Stimulated activated CD8-positive, alpha-beta memory T cell treated with anti-CD3 and anti-CD28 coated beads, Interleukin-7, amount 100 ng/mL, for 4 hours (primary cell): ENCODE results near the gene PNPLA6.

ENCODE experiments used
- DNase-seq, 2 donors: peaks; one replicate each; pipeline ENCODE4 v3.0.0-alpha.2; 2020; ENCODE audit warnings: low read depth in 2 of 2

PNPLA6 gene

DNA sequence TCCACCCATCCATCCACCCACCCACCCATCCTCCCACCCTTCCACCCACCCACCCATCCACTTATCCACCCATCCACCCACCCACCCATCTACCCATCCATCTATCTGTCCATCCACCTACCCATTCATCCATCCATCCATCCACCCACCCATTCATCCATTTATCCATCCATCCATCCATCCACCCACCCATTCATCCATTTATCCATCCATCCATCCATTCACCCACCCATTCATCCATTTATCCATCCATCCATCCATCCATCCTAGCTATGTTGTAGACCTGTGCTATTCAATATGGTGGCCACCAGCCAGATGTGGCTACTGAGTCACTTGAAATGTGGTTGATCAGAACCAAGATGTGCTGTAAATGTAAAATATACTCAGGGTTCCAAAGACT, 65.2 kb downstream of the PNPLA6 start:
- DNase-seq = no peak

DNA sequence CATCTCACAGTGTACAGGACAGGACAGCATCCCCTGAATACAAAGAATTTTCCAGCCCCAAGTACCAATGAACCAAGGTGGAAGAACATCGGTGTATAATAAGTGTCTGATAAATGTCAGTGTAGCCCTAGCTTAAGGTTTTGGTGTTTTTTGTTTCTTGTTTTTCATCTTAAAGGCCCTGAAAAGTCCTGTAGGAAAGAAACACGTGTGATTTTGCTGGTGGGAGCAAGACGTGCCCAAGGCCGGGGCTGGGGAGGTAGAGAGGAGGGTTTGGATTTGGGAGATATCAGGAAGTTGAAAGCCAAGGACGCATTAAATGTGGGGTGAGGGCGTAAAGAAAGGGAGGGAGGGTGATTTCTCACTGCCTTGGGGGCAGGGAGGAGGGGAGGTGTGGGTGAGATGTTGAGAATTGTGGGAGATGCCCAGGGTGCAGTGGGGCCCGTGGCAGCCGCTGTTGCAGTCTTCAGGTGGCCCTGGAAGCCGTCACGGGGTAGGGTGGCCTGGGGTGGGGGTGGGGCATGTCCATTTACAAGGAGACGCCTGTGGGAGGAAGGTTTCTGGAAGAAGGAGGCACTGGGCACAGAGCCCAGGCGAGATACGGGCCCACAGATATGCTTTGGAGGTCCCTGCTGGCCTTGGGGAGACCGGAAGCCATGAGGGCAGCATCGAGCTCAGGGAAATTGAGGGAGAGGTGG, 66.9 kb downstream of the PNPLA6 start:
- DNase-seq = no peak

DNA sequence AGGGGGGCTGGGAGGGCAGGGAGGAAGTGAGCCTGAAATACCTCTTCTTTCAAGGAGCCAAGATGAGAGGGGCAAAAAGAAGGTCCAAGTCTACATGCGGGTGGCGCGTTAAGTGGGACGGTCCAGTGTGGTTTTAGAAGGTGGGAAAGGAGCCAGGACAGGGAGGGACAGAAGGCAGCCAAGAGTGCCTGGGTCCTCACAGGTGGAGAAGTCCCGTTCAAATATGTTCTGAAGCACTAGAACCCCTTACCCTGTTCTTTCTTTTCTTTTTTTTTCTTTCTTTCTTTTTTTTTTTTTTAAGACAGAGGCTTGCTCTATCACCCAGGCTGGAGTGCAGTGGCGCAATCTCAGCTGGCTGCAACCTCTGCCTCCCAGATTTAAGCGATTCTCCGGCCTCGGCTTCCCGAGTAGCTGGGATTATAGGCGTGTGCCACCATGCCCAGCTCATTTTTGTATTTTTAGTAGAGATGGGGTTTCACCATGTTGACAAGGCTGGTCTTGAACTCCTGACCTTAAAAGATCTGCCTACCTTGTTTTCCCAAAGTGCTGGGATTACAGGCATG, 67.5 kb downstream of the PNPLA6 start:
- DNase-seq = no peak

DNA sequence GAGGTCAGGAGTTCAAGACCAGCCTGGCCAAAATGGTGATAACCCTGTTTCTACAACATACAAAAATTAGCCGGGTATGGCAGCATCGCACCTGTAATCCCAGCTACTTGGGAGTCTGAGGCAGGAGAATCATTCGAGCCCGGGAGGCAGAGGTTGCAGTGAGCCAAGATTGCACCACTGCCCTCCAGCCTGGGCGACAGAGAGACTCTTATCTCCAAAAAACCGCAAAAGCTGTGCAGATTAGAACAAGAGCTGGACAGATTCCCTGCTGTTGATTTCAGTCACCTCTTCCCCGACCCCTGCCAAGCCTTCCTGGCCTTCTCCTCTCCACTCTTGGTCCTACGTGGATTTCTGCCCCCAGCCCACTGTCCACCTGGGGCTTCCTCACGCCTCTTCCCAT, 68.4 kb downstream of the PNPLA6 start:
- DNase-seq = no peak

DNA sequence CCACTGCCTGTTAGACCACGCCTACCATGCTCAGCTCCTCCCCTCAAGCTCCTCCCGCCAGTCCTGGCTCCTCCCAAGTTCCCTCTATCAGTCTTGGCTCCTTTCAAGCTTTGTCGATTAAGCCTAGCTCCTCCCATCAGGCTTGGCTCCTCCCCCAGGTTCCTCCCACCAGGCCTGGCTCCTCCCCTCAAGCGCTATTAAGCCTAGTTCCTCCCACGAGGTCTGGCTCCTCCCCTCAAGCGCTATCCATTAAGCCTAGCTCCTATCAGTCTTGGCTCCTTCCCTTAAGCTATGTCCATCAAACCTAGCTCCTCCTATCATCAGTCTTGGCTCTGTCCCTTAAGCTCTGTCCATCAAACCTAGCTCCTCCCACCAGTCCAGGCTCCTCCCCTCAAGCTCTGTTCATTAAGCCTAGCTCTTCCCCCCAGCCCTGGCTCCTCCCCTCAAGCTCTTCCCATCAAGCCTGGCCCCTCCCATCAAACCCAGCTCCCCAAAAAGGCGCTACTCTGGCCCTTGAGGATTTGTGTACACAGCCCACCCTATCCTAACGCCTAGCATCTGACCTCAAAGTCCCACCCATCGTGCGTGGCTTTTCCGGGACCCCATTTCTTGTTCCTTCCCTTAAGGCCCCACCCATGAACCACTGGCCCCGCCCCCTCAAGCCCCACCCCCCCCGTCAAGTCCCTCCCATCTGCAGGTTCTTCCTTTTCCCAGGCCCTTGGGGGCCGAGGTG, 70.1 kb downstream of the PNPLA6 start:
- no peak for DNase-seq

DNA sequence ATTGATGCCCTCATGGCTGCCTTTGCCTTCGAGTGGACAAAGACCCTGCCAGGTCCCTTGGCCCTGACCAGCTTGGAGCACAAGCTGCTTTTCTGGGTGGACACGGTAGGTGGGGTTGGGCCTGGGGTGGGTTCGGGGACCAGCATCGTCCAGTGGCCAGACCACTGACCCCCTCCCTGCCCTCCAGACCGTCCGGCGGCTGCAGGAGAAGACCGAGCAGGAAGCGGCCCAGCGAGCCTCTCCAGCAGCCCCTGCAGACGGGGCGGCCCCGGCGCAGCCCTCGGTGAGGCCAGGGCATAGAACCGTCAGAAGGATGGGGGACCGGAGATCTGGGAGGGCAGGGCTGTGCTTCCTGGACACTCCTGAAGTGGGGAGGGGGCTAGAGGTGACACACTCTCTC, 70.8 kb downstream of the PNPLA6 start:
- DNase-seq = no peak

DNA sequence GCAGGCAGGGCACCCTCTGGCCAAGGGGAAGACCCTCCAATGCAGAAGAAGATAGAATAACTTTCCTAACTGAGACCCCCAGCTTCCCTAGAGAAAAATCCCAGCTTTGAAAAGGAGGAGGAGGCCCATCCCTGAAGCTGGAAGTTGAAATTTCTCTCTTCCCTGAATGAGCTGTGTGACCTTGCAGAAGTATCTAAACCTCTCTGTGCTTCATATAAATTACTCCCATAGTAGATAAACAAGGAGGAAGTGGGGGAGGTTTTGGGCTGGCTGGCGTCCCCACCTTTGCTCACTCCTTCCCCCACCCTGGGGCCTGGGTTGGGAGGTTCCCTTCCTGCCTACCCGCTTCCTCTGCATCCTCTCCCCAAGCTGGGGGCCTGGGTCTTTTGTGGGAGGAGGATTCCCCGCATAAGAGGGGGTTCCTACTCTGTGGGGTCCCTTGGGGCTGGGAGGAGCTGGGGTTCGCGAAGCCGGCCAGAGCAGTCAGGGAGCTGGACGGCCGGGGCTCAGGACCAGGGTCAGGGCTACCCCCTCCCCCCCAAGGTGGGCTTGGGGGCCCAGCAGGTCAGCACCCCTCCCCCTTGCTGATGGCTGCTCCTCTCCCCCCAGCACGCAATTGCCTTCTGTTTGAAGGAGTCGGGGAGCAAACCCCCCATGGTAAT, 71.8 kb downstream of the PNPLA6 start:
- no peak for DNase-seq

DNA sequence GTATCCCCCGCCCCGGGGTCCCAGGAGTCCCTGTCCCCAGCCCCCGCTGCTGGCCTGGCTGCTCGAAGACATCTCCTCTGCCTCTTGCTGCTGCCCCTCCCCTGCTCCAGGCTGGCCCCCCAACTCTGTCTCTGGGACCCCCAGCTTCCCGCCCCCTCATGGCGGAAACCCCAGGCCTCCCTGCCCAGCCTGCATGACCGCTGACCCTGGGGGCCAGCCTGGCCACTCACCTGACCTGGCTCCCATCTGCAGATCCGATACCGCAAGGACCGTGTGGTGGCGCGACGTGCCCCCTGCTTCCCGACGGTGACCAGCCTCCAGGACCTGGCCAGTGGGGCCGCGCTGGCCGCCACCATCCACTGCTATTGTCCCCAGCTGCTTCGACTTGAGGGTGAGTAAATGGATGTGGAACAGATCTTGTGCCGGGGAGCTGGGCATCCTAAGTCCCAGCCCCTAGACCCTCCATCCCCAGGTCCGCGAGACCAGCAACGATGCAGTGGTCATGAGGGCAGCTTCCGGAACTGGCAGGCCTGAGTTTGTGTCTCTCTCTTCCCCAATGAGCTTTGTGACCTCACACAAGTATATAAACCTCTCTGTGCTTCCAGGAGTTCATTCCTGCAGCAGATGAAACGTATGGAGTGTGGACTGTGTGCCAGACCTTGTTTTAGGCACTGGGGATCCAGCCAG, 72.5 kb downstream of the PNPLA6 start:
- no peak for DNase-seq

DNA sequence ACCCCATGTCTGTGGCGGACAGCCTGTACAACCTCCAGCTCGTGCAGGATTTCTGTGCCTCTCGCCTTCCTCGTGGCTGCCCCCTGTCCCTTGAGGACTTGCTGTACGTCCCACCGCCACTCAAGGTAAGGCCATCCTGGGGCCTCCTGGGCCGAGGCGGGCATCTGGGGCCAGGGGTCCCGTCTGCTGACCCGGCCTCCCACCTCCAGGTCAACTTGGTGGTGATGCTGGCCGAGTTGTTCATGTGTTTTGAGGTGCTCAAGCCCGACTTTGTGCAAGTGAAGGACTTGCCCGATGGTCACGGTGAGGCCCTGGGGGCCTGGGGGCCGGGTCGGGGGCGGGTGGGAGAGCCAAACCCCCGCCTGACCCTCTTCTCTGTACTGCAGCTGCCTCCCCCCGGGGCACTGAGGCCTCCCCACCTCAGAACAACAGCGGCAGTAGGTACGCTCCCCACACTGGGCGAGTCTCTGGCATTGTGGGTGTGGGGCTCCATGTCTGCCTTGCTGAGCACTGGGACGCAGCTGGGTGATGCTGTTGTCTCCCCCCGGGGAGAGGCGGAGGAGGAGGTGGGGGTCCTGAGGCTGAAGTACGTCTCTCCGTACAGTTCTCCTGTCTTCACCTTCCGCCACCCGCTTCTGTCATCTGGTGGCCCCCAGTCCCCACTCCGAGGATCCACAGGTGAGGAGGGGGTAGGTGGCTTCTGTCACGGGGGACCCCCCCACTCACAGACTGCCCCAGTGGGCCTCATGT, 75.1 kb downstream of the PNPLA6 start:
- DNase-seq = no peak
